ENCODE measurements around the gene ALKBH8.

GRCh38 chr11:107477820-107478219, 87.7 kb downstream of the ALKBH8 start:
- TF ChIP-seq HNF4A (conservative IDR thresholded peaks at IDR 0.05): no peak
- no peak for TF ChIP-seq GABPA (IDR thresholded peaks at IDR 0.05 in 1 of 2, conservative IDR thresholded peaks at IDR 0.05 in 1 of 2)
- no peak for TF ChIP-seq CTCF (IDR thresholded peaks at IDR 0.05; ENCODE audit: low read depth, low read length, missing input control)
- TF ChIP-seq YY1 (IDR thresholded peaks at IDR 0.05): no peak
- no peak for TF ChIP-seq RAD21 (IDR thresholded peaks at IDR 0.05)
